ENCODE measurements around the gene LTA. TPM values are rescaled to one million over a fixed set of nuclear protein-coding genes. Genes with fewer than 3 reads are reported as not detected.

Gene LTA
- polyA plus RNA-seq, 3 donors: 0.26 to 0.43 (median 0.33) TPM

GRCh38 chr6:31559958-31560696, 12.0 kb upstream of the LTA start:
- no peak for DNase-seq (ENCODE audit: extremely low read depth in 1 of 11, low read depth in 9 of 11, low spot score in 4 of 11)

DNA sequence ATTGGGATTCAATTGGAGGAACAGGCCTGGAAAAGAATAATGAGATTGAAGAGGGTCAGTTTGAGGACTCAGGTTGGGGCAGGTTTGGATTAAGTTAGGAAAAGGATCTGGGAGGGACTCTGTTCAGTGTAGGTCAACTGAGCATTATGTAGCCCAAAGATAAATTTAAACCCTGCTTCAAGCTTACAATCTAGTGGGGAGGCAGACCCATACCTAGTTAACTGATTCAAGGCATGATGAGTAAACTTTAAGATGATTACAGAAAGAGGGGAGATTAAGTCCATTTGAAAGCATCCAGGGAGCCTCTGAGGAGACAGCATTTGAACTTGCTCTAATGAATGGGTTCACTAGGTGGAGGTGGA, 11.4 kb upstream of the LTA start:
- DNase-seq (ENCODE audit: extremely low read depth in 1 of 11, low read depth in 9 of 11, low spot score in 4 of 11): no peak

DNA sequence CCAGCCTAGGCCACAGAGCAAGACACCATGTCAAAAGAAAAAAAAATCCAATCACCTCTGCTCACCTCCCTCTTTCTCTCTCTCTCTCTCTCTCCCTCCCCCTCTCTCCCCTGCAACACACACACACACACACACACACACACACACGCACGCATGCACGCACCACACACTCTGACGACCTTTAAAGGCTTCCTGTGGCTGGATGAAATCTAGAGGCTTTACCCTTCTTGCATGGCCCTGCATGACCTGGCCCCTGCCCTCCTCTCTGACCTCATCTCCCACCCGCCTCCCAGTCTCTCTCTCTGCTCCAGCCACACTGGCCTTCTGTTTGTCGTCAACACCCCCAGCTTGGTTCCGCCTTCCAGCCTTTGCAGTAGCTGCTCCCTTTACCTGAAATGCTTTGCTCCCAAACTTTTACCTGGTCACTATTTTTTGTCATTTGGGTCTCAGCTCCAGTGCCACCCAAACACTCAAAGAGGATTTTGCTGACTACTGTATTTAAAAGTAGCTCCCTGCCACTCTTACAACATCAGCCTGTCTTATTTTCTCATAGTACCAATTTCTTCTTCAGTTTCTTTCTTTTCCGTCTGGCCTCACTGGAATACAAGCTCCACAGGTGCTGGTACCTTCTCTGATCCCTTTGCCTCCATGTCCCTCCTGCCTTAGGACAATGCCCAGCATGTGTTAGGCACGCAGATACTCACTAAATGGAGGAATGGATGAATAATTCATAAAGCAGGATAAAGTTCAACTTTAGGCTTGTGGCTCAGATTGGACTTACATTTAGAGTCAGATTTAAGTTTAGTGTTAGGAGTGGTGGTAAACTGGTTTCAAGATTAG, 4.3 kb upstream of the LTA start:
- no peak for DNase-seq (ENCODE audit: extremely low read depth in 1 of 11, low read depth in 9 of 11, low spot score in 4 of 11)

GRCh38 chr6:31568537-31568961, 3.5 kb upstream of the LTA start:
- no peak for DNase-seq (ENCODE audit: extremely low read depth in 1 of 11, low read depth in 9 of 11, low spot score in 4 of 11)

DNA sequence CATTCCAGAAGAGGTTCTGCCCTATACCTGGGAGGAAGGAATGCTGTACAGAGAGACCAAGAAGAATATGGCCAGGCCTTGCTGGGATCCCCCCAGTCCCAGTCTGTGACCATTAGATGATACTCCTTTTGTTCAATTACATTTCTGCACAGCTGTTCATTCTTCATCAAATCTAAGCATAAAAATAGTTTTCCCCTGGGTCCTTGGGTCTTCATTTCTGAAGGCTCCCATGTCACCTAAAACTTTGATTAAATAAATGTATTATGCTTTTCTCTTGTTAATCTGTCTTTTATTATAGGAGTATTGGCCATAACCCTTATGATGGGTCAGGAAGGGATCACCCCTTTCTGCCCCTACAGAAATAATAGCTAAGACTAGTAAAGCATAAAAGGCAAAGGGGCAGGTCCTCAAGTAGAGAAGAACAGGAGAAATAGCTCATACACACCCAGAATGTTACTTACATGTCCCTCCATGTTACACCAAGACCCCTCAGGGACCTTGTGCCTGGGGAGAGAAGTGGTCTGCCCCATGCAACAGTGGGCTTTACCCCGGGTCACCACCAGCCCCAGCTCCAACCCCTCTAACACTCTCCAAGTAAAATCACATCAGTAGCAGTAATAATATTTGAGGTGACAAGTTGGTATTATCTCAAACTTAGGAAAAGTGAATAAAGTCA, 2.1 kb upstream of the LTA start:
- DNase-seq (ENCODE audit: extremely low read depth in 1 of 11, low read depth in 9 of 11, low spot score in 4 of 11): no peak

GRCh38 chr6:31573239-31574105, 1.4 kb downstream of the LTA start:
- no peak for DNase-seq (ENCODE audit: extremely low read depth in 1 of 11, low read depth in 9 of 11, low spot score in 4 of 11)

GRCh38 chr6:31574106-31575061, 2.3 kb downstream of the LTA start:
- no peak for DNase-seq (ENCODE audit: extremely low read depth in 1 of 11, low read depth in 9 of 11, low spot score in 4 of 11)

GRCh38 chr6:31575335-31575901, 3.3 kb downstream of the LTA start, which contains the start of gene TNF:
Gene TNF (plus strand): TSS chr6:31575565. CDS start chr6:31575742, 177 bp downstream.
- no peak for DNase-seq (ENCODE audit: extremely low read depth in 1 of 11, low read depth in 9 of 11, low spot score in 4 of 11)

DNA sequence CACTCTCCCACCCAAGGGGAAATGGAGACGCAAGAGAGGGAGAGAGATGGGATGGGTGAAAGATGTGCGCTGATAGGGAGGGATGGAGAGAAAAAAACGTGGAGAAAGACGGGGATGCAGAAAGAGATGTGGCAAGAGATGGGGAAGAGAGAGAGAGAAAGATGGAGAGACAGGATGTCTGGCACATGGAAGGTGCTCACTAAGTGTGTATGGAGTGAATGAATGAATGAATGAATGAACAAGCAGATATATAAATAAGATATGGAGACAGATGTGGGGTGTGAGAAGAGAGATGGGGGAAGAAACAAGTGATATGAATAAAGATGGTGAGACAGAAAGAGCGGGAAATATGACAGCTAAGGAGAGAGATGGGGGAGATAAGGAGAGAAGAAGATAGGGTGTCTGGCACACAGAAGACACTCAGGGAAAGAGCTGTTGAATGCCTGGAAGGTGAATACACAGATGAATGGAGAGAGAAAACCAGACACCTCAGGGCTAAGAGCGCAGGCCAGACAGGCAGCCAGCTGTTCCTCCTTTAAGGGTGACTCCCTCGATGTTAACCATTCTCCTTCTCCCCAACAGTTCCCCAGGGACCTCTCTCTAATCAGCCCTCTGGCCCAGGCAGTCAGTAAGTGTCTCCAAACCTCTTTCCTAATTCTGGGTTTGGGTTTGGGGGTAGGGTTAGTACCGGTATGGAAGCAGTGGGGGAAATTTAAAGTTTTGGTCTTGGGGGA, 4.0 kb downstream of the LTA start:
- no peak for DNase-seq (ENCODE audit: extremely low read depth in 1 of 11, low read depth in 9 of 11, low spot score in 4 of 11)

DNA sequence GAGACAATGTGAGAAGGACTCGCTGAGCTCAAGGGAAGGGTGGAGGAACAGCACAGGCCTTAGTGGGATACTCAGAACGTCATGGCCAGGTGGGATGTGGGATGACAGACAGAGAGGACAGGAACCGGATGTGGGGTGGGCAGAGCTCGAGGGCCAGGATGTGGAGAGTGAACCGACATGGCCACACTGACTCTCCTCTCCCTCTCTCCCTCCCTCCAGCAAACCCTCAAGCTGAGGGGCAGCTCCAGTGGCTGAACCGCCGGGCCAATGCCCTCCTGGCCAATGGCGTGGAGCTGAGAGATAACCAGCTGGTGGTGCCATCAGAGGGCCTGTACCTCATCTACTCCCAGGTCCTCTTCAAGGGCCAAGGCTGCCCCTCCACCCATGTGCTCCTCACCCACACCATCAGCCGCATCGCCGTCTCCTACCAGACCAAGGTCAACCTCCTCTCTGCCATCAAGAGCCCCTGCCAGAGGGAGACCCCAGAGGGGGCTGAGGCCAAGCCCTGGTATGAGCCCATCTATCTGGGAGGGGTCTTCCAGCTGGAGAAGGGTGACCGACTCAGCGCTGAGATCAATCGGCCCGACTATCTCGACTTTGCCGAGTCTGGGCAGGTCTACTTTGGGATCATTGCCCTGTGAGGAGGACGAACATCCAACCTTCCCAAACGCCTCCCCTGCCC, 4.9 kb downstream of the LTA start:
- no peak for DNase-seq (ENCODE audit: extremely low read depth in 1 of 11, low read depth in 9 of 11, low spot score in 4 of 11)

DNA sequence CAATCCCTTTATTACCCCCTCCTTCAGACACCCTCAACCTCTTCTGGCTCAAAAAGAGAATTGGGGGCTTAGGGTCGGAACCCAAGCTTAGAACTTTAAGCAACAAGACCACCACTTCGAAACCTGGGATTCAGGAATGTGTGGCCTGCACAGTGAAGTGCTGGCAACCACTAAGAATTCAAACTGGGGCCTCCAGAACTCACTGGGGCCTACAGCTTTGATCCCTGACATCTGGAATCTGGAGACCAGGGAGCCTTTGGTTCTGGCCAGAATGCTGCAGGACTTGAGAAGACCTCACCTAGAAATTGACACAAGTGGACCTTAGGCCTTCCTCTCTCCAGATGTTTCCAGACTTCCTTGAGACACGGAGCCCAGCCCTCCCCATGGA, 5.5 kb downstream of the LTA start:
- DNase-seq (ENCODE audit: extremely low read depth in 1 of 11, low read depth in 9 of 11, low spot score in 4 of 11): no peak

- DNase-seq (ENCODE audit: extremely low read depth in 1 of 11, low read depth in 9 of 11, low spot score in 4 of 11): no peak
These were observed 6.4 kb downstream of the LTA start for GRCh38 chr6:31578184-31579118.

- DNase-seq (ENCODE audit: extremely low read depth in 1 of 11, low read depth in 9 of 11, low spot score in 4 of 11): no peak
These were observed 7.0 kb downstream of the LTA start for GRCh38 chr6:31579119-31579505.

DNA sequence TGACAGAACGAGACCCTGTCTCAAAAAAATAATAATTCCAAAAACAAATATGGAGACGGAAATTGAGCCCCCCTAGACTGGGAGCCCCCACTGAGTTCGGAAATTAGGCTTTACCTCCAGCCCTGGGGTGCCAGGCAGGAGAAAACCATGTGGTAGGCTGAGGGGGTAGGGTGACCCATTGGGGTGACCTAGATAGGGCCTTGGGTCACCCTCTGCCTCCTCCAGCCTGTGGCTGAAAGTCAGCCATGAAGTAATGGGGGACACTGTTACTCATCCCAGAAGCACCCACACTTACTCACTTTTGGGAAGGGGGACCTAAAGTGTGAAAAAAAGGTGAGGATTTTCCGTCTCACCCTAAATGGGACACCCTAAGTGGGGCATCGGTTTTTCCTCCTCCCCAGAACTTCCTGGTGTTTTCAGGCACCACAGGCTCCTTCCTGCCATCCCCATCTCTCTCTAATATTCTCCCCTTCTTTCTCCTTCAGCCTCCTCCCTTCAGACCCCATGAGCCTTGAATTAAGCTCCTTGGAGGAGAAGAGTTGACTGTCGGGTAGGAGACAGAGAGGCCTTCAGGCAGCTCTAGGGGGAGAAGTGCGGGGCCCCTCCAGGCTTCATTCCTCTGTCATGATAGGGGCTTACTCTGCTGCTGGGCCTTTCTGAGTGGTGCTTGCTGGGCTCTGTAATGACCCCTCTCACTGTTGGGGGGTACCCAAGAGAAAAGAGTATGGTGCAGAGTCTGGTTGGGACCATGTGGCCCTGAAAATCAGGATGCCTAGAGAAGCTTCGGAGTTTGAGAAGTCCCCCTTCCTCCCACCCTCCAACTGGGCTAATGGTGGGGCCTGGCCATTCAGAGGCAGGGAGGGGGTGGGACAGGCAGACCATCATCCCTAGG, 7.7 kb downstream of the LTA start:
- DNase-seq (ENCODE audit: extremely low read depth in 1 of 11, low read depth in 9 of 11, low spot score in 4 of 11): no peak

DNA sequence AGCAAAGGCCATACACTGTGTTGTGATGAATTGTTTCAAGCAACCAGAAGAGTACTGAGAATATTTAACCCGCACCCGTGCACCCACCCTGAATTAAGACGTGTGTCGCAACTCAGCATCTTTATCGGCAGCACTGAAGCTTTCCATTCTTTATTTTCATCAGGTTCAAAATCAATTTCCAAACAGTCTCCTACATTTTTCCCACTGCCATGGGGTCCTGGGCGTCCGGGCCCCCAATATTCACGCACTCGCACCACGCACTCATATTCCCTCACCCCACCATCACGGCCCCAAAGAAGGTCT, 8.3 kb downstream of the LTA start:
- DNase-seq (ENCODE audit: extremely low read depth in 1 of 11, low read depth in 9 of 11, low spot score in 4 of 11): no peak
